T-cell (primary cell): ENCODE results near the gene ALG14. TPM values are rescaled to one million over a fixed set of nuclear protein-coding genes. Genes with fewer than 3 reads are reported as not detected.

Source experiments
- ATAC-seq, 4 experiments: fragments of 200-7000 bp in 3 of 4; fragments of 150-1000 bp in 1 of 4; cut with Tn5 transposase; replicated peaks in 1 of 4; 1 replicate in 3 of 4; 2 replicates in 1 of 4; pipeline ENCODE4 v1.10.0; 2021; ENCODE audit warnings: moderate library complexity in 3 of 4, mild to moderate bottlenecking in 2 of 4, moderate number of reproducible peaks in 1 of 4
- CTCF ChIA-PET, 2 donors: fragments of 300-600 bp; sonication (Branson Sonifier 250); formaldehyde crosslinking; loops; one replicate each; lab custom pipeline; 2022; ENCODE audit warnings: antibody characterized with exemption in 2 of 2; lab: Charles Lee
- POLR2A ChIA-PET, 2 donors: fragments of 300-600 bp; sonication (Branson Sonifier 250); formaldehyde crosslinking; loops; one replicate each; lab custom pipeline; 2022; ENCODE audit warnings: antibody characterized with exemption in 2 of 2; lab: Charles Lee
- DNase-seq, 35 experiments: peaks; one replicate each; pipeline versions ENCODE4 v3.0.0 to v3.0.0-alpha.2; 2013 to 2023
- H3K27ac ChIP-seq: one replicate; pipeline ENCODE4 v1.5.1; 2013; ENCODE audit warnings: low read length
- H3K27me3 ChIP-seq, 2 experiments: replicated peaks in 1 of 2; 1 replicate in 1 of 2; 2 replicates in 1 of 2; pipeline versions ENCODE4 v1.6.1 to v1.7.0; 2013; ENCODE audit warnings: low read length in 1 of 2, mixed read lengths in 1 of 2; ENCODE audit not compliant: control insufficient read depth in 2 of 2, insufficient read depth in 2 of 2; ENCODE audit errors: extremely low read depth in 1 of 2
- H3K36me3 ChIP-seq, 2 donors: 1 replicate in 1 of 2; 2 replicates in 1 of 2; pipeline versions ENCODE4 v1.6.1 to v1.7.0; 2013; ENCODE audit warnings: low read length in 1 of 2; ENCODE audit not compliant: control insufficient read depth in 2 of 2, insufficient read depth in 1 of 2; ENCODE audit errors: extremely low read depth in 1 of 2
- H3K4me1 ChIP-seq, 2 experiments: 1 replicate in 1 of 2; 2 replicates in 1 of 2; pipeline versions ENCODE4 v1.6.1 to v1.7.0; 2013; ENCODE audit warnings: low read length in 2 of 2, mixed read lengths in 1 of 2; ENCODE audit not compliant: insufficient read depth in 2 of 2, control insufficient read depth in 1 of 2; ENCODE audit errors: extremely low read depth in 1 of 2
- H3K4me3 ChIP-seq, 2 donors: 1 replicate in 1 of 2; 2 replicates in 1 of 2; pipeline versions ENCODE4 v1.5.1 to v1.7.0; 2013; ENCODE audit warnings: mild to moderate bottlenecking in 2 of 2, low read length in 1 of 2, moderate library complexity in 1 of 2; ENCODE audit not compliant: control insufficient read depth in 1 of 2; ENCODE audit errors: extremely low read depth in 1 of 2
- H3K9me3 ChIP-seq: 2 replicates; pipeline ENCODE4 v1.7.0; 2013
- H3K27ac Mint-ChIP-seq, 2 donors: one replicate each; pipeline ENCODE4 v1.8.0; 2020 to 2021; ENCODE audit warnings: mild to moderate bottlenecking in 2 of 2, mixed read lengths in 2 of 2
- H3K27me3 Mint-ChIP-seq, 2 donors: one replicate each; pipeline ENCODE4 v1.8.0; 2021 to 2022; ENCODE audit warnings: mixed read lengths in 2 of 2
- H3K36me3 Mint-ChIP-seq: one replicate; pipeline ENCODE4 v1.8.0; 2021; ENCODE audit warnings: mixed read lengths
- H3K4me1 Mint-ChIP-seq, 3 donors: one replicate each; pipeline ENCODE4 v1.8.0; 2020 to 2022; ENCODE audit warnings: mixed read lengths in 3 of 3, mild to moderate bottlenecking in 1 of 3
- H3K4me3 Mint-ChIP-seq, 3 donors: one replicate each; pipeline ENCODE4 v1.8.0; 2020 to 2022; ENCODE audit warnings: mild to moderate bottlenecking in 3 of 3, mixed read lengths in 3 of 3, moderate library complexity in 3 of 3
- H3K9me3 Mint-ChIP-seq, 3 donors: one replicate each; pipeline ENCODE4 v1.8.0; 2020 to 2022; ENCODE audit warnings: mixed read lengths in 3 of 3
- WGBS: methylation state at CpG from one replicate; pipeline ENCODE4 v1.1.5; 2013; ENCODE audit warnings: missing lambda C conversion rate; ENCODE audit not compliant: insufficient coverage; 5-methylcytosine and 5-hydroxymethylcytosine counted together
- total RNA-seq, 35 experiments: library from RNA in 6 of 35; stranded (reverse) in 6 of 35; fragments of 120-200 nt in 1 of 35; gene quantifications; one replicate each; pipeline versions ENCODE4 v1.2.1 to v1.2.4 and lab custom pipeline; 2013 to 2026

ALG14 gene
- total RNA-seq, 5 donors from 2014 or later (not counting 1 experiment from before 2014, with no cell fraction given) = 0.40 to 2.3 (median 1.7) TPM

GRCh38 chr1:95108792-95109191 lies 36.0 kb upstream of the ALG14 start:
- Histone ChIP-seq H3K4me1 (no peaks in the 10 kb centered on the region), H3K4me3 (no peak overlapping the region), H3K27ac (no peak overlapping the region), H3K27me3 (peaks cover 2 to 17% of the 10 kb centered on the region in 2 experiments), H3K36me3 (no peaks in the 10 kb centered on the region), H3K9me3 (no peaks in the 10 kb centered on the region)
- DNase-seq (no peak), ATAC-seq (no peak)
- WGBS = 86% methylated on average over 2 of the region's 2 CpGs
- POLR2A ChIA-PET = no interaction called here
- Mint-ChIP-seq H3K4me3 (no peak overlapping the region), H3K4me1 (no peaks in the 10 kb centered on the region), H3K27ac (no peak overlapping the region), H3K9me3 (no peaks in the 10 kb centered on the region), H3K27me3 (peaks cover 20 to 27% of the 10 kb centered on the region in 2 donors), H3K36me3 (no peaks in the 10 kb centered on the region)
- CTCF ChIA-PET = no interaction called here

- H3K36me3 ChIP-seq = no peaks in the 10 kb centered on the region
- no peaks in the 10 kb centered on the region for H3K9me3 Mint-ChIP-seq
- no peak overlapping the region for H3K27ac ChIP-seq
- 81% methylated on average over 2 of the region's 4 CpGs for WGBS
- POLR2A ChIA-PET = no interaction called here
- H3K4me1 ChIP-seq = no peaks in the 10 kb centered on the region
- H3K9me3 ChIP-seq = peaks cover 3% of the 10 kb centered on the region
- ATAC-seq = no peak
- no peak for DNase-seq
- H3K4me1 Mint-ChIP-seq = no peaks in the 10 kb centered on the region
- no peak overlapping the region for H3K4me3 ChIP-seq
- CTCF ChIA-PET = no interaction called here
- peaks cover 0 to 12% of the 10 kb centered on the region in 2 experiments for H3K27me3 ChIP-seq
- H3K4me3 Mint-ChIP-seq = no peak overlapping the region
- no peak overlapping the region for H3K27ac Mint-ChIP-seq
- peaks cover 6 to 12% of the 10 kb centered on the region in 2 donors for H3K27me3 Mint-ChIP-seq
- no peaks in the 10 kb centered on the region for H3K36me3 Mint-ChIP-seq
Observed at GRCh38 chr1:95098196-95098595, 25.4 kb upstream of the ALG14 start.

GRCh38 chr1:95097426-95097825 lies 24.7 kb upstream of the ALG14 start:
- Mint-ChIP-seq H3K9me3 (no peaks in the 10 kb centered on the region), H3K27me3 (peaks cover 5 to 12% of the 10 kb centered on the region in 2 donors), H3K27ac (no peak overlapping the region), H3K4me3 (no peak overlapping the region), H3K4me1 (no peaks in the 10 kb centered on the region), H3K36me3 (no peaks in the 10 kb centered on the region)
- Histone ChIP-seq H3K36me3 (no peaks in the 10 kb centered on the region), H3K9me3 (peaks cover 2% of the 10 kb centered on the region), H3K4me3 (no peak overlapping the region), H3K4me1 (no peaks in the 10 kb centered on the region), H3K27ac (no peak overlapping the region), H3K27me3 (peaks cover 0 to 8% of the 10 kb centered on the region in 2 experiments)
- ATAC-seq (no peak), DNase-seq (no peak)
- CTCF ChIA-PET = no interaction called here
- WGBS = no CpG with 5 or more reads among the region's 4 CpGs
- POLR2A ChIA-PET = interaction anchor here in 1 of 2 donors (0.6 kb wide), 1 partner anchor 42 kb away, joined by 8 read pairs; no protein-coding TSS in a partner anchor

GRCh38 chr1:95096218-95096841 lies 23.6 kb upstream of the ALG14 start:
- DNase-seq = no peak
- ChIA-PET CTCF (no interaction called here), POLR2A (no interaction called here)
- WGBS = 94% methylated on average over 3 of the region's 6 CpGs
- H3K4me3 Mint-ChIP-seq = no peak overlapping the region
- no peak overlapping the region for H3K27ac Mint-ChIP-seq
- no peaks in the 10 kb centered on the region for H3K9me3 ChIP-seq
- H3K27ac ChIP-seq = no peak overlapping the region
- peaks cover 0 to 11% of the 10 kb centered on the region in 2 experiments for H3K27me3 ChIP-seq
- no peaks in the 10 kb centered on the region for H3K36me3 ChIP-seq
- H3K4me1 ChIP-seq = no peaks in the 10 kb centered on the region
- no peak overlapping the region for H3K4me3 ChIP-seq
- H3K27me3 Mint-ChIP-seq = peaks cover 9 to 17% of the 10 kb centered on the region in 2 donors
- ATAC-seq = no peak
- no peaks in the 10 kb centered on the region for H3K9me3 Mint-ChIP-seq
- H3K36me3 Mint-ChIP-seq = no peaks in the 10 kb centered on the region
- H3K4me1 Mint-ChIP-seq = no peaks in the 10 kb centered on the region

GRCh38 chr1:95095833-95096217 lies 23.1 kb upstream of the ALG14 start:
- Mint-ChIP-seq H3K4me3 (no peak overlapping the region), H3K36me3 (no peaks in the 10 kb centered on the region), H3K27me3 (peaks cover 10 to 21% of the 10 kb centered on the region in 2 donors), H3K4me1 (no peaks in the 10 kb centered on the region), H3K27ac (no peak overlapping the region), H3K9me3 (no peaks in the 10 kb centered on the region)
- Histone ChIP-seq H3K27ac (no peak overlapping the region), H3K4me3 (no peak overlapping the region), H3K4me1 (no peaks in the 10 kb centered on the region), H3K36me3 (no peaks in the 10 kb centered on the region), H3K9me3 (no peaks in the 10 kb centered on the region), H3K27me3 (peaks cover 0 to 9% of the 10 kb centered on the region in 2 experiments)
- no CpG with 5 or more reads among the region's 2 CpGs for WGBS
- POLR2A ChIA-PET = no interaction called here
- ATAC-seq = no peak
- CTCF ChIA-PET = no interaction called here
- DNase-seq = no peak

- CTCF ChIA-PET = interaction anchor here in 1 of 2 donors (0.5 to 0.6 kb wide), 3 partner anchors 17 to 256 kb away, joined by 3 to 4 read pairs (median 4); no protein-coding TSS in a partner anchor
- no peak for DNase-seq
- Mint-ChIP-seq H3K4me1 (no peaks in the 10 kb centered on the region), H3K27ac (no peak overlapping the region), H3K27me3 (peaks cover 14 to 22% of the 10 kb centered on the region in 2 donors), H3K4me3 (no peak overlapping the region), H3K9me3 (no peaks in the 10 kb centered on the region), H3K36me3 (no peaks in the 10 kb centered on the region)
- Histone ChIP-seq H3K27ac (no peak overlapping the region), H3K4me3 (no peak overlapping the region), H3K36me3 (no peaks in the 10 kb centered on the region), H3K9me3 (no peaks in the 10 kb centered on the region), H3K27me3 (peaks cover 0 to 9% of the 10 kb centered on the region in 2 experiments), H3K4me1 (no peaks in the 10 kb centered on the region)
- POLR2A ChIA-PET = no interaction called here
- WGBS = no CpG with 5 or more reads among the region's 2 CpGs
- no peak for ATAC-seq
Observed at GRCh38 chr1:95094923-95095322, 22.2 kb upstream of the ALG14 start.
